Left colon (tissue), 2 donors: ENCODE measurements around the gene GNB1L. TPM values are rescaled to one million over a fixed set of nuclear protein-coding genes. Genes with fewer than 3 reads are reported as not detected.
"Not testable (repeated sequence)": the region's sequence is repeated elsewhere in the genome, so short reads cannot be mapped to it uniquely, and the experiment has no call there.

ENCODE experiments used
- ATAC-seq: fragments of 200-7000 bp; cut with Tn5 transposase; one replicate; pipeline ENCODE4 v1.9.1; 2020; ENCODE audit warnings: mild to moderate bottlenecking, moderate library complexity
- DNase-seq, 2 donors: peaks; one replicate each; pipeline ENCODE4 v3.0.0-alpha.2; 2020
- intact Hi-C, 2 donors: fragments of 100-400 bp; cut with DNase I in 1 of 2; cut with micrococcal nuclease in 1 of 2; formaldehyde crosslinking; loops; one replicate each; pipeline versions ENCODE4 v1.11.2 to v1.14.0; 2022; cut with DNase I, micrococcal nuclease
- total RNA-seq, 2 donors: library from RNA; stranded (reverse); fragmentation: NEBNext Ultra II Directional; extraction: Animal tissue kit (Norgen Biotek cat#: 25700); gene quantifications; one replicate each; pipeline ENCODE4 v1.2.1, GENCODE V29; 2021
- donor health status: DM: no; HTN: no; CAD: no.
- donor health status: DM: yes; HTN: yes; CAD: no.

GNB1L gene
- total RNA-seq, 2 donors from 2014 or later: 3.3 to 4.6 TPM

DNA sequence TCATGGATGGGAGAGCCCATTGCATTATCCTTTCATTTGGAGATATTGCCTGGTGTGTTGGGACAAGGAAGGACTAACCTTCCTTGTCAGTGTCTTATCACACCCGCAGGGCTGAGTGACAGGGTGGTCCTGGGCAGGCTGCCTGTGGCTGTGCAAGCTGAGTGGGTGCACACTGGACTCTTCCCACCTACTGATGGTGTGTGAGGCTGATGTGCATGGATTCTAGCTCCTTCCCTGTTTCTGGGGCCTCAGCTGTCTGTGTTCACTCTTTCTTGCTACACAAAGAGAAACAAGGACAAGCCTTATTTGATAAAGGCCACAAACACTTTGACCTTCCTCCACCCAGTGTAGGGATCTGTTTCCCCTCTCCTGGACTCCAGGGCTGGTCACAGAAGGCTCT, 72.1 kb downstream of the GNB1L start:
- DNase-seq: no peak
- intact Hi-C loops: no loop called here
- no peak for ATAC-seq

DNA sequence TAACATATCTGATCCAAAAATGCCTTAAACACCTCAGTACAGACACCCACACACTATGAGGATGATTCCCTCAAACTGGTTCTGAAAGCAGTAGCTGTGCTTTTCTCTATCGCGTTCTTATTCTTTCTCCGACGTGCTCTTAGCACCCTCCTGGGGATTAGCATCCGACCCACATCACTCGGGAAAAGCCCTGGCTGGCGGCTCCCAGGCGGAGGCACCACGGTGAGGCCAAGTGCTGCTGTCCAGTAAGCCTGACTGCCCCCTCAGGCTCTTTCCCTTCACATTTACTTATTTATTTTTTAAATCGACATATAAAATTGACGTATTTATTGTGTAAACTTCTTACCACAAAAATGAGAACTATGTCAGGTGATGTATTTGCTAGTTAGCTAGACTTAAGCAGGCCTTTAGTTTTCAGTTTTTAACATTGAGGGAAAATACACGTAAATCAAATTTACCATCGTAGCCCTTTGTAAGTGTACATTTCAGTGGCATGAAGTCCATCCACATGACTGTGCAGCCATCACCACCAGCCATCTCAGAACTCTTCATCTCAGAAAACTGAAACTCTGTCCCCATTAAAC, 74.9 kb downstream of the GNB1L start:
- intact Hi-C loops: no loop called here
- ATAC-seq: no peak
- no peak for DNase-seq

DNA sequence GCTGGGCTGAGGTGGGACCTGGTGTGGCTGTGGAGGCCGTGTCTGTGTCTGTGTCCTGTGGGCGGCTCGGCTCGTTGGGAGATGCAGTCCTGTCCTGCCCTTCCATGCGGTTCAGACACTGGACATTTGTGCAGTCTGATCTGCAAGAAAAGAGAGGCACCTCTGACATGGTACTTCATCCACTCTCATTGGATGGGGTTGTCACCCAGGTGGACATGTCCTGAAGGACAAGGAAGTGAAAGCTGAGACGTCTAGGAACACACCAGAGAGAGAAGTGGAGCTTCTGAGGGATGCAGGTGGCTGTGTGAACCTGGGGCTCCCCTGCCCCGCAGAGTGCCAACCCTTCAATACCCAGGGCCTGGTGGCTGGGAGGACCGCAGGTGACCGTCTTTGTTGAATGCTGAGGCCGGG, 75.7 kb downstream of the GNB1L start:
- ATAC-seq (no peak), DNase-seq (no peak)
- intact Hi-C loops: no loop called here

DNA sequence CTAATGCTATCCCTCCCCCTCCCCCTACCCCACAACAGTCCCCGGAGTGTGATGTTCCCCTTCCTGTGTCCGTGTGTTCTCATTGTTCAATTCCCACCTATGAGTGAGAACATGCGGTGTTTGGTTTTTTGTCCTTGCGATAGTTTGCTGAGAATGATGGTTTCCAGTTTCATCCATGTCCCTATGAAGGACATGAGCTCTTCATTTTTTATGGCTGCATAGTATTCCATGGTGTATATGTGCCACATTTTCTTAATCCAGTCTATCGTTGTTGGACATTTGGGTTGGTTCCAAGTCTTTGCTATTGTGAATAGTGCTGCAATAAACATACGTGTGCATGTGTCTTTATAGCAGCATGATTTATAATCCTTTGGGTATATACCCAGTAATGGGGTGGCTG, 77.5 kb downstream of the GNB1L start:
- intact Hi-C loops, DNase-seq, ATAC-seq: not testable (repeated sequence)

DNA sequence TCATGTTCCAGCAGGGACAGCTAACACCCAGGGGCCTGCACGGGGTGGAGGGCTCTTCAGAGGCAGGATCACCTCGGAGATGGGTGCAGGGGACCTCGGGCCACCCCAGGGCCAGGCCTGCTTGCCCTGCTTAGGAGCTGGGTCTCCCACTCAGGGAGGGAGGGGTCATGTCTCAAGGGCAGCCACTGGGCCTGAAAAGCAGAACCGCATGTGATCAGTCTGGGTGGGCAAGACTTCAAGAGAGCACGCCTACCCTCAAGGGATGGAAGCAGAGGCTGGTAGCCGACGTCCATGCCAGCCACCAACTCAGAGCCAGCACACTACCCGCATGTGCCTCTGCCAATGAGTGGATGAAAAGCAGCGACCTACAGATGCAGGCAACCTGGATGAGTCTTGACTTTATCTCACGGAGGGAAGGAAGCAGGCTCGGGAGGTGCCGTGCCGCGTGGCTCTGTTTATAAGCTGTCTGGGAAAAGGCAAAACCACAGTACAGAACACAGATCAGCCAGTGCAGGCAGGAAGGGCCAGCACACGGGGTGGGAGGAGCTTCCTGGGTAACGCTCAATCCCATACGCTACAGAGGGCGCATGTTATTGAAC, 78.1 kb downstream of the GNB1L start:
- intact Hi-C loops: no loop called here
- DNase-seq (no peak), ATAC-seq (no peak)

DNA sequence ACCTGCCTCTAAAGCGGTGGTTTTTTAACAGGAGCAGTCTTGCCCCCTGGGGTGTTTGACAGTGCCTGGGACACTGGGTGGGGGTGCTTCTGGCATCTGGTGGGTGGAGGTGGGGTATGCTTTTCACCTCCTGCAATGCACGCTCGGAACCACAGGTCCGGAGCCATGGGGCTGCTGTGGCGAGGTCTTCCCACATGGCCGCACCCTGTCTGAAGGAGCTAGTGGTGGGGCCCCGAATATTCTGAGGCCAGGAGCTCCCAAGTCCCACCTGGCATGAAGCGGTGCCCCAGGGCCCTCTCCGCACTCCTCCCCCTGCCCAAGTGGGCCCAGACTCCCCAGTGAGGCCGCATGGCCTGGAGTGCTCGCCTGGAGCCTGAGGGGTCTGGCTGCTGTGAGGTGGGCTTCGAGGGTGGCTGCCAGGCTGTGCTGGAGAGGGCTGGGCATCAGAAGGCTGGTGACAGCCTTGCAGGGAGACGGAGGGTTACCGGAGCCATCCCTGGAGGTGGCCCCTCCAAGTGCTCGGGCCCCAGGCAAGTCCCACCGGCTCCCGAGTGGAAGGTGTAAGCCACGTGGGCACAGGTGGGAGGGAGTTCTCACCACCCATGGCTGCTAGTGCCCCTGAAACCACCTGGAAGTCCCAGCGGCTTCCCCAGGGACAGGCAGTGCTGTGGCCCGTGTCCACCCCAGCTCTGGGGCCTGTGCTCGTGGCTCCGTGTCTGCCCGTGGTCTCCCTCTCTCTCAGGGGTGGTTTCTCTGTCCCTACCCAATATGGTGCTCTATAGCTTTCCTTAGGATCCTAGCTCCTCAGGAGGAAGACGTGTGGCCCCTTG, 79.0 kb downstream of the GNB1L start:
- DNase-seq (no peak), ATAC-seq (no peak)
- intact Hi-C loops: no loop called here

DNA sequence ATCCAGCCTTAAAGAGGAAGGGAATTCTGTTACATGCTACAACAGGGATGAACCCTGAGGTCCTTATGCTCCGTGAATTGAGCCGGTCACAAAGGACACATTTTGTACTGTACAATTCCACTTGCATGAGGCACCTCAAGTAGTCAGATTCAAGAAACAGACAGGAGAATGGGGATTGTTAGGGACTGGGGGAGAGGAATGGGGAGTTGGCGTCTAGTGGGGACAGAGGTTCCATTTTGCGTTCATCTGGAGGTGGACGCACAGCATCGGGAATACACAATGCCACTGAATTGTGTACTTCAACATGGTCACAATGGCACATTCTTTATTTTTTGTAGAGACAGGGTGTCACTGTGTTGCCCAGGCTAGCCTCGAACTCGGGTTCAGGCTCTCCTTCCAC, 80.0 kb downstream of the GNB1L start:
- DNase-seq (no peak), ATAC-seq (no peak)
- intact Hi-C loops: no loop called here

DNA sequence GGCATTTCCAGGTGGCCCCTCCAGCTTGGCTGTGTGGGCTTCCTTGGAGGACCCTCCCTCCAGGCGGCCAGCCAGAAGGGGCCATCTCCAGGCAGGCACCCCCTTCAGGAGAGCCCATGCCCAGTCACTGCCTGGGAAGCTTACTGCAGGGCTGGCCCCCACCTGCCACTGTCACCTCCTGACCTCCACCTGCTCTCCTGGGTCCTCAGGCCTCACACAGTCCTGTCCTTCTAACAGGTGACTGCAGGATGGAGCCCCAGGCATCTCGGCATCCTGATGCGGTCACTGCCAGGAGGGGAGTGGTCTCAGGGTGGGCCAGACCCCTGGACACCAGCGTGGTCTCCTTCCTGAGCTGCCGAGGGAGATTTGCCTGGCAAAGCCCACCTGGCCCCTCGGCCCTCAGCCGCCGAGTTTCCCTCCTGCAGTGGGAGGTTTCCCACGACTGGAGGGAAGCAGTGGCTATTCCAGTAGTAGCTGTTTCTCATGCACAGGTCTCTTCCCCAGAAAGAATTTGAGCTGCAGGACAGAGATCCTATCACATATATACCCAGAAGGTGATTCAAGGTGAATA, 81.1 kb downstream of the GNB1L start:
- intact Hi-C loops: no loop called here
- ATAC-seq: no peak

DNA sequence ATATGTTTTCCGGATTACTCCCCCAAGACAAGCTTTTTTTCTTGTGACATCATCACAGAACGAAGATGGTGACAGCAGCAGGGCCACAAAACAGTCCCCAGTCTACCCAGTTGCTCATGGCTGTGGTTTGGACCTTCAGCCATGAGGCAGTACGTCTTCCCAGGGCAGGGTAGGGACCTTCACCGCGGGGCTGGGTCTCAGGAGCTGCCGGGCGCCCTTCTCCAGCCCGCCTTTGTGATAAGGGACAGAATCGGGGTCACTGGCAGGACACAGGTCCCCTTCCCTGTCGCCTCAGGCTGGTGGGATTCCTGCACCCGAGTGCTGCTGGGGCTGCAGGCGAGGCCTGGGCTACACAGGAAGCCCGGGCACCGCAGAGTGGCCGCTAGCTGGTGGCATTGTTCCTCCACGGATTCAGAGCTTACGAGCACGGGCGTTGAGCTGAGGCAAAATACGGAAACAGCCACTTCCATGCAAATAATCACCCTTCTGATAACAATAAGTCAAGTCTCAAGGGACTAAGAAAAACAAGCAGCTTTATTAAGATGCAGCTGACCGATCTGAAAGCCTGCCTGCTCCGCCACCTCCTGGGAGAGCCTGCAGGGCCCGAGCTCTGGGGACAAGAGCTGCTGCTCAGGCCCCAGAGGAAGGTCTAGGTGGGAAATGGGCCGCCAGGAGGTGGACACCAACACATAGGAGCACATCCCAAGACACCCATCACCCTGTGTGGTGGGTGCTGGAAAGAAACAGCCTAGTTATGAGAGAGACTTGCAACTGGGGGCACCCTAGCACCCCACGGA, 81.8 kb downstream of the GNB1L start:
- intact Hi-C loops: no loop called here
- DNase-seq (peak in 1 of 2 donors; percentile 32), ATAC-seq (no peak)

More for the DNA sequence above, 81.1 kb downstream of the GNB1L start:
- no peak for DNase-seq

DNA sequence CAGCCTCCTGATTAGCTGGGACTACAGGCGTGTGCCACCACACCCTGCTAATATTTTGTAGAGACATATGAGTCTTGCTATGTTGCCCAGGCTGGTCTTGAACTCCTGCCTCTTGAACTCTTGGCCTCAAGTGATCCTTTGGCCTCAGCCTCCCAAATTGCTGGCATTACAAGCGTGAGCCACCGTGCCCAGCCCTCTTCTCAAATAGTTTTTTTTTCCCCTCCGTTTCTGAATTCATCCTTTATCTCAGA, 82.3 kb downstream of the GNB1L start:
- no peak for ATAC-seq
- DNase-seq: no peak
- intact Hi-C loops: no loop called here

DNA sequence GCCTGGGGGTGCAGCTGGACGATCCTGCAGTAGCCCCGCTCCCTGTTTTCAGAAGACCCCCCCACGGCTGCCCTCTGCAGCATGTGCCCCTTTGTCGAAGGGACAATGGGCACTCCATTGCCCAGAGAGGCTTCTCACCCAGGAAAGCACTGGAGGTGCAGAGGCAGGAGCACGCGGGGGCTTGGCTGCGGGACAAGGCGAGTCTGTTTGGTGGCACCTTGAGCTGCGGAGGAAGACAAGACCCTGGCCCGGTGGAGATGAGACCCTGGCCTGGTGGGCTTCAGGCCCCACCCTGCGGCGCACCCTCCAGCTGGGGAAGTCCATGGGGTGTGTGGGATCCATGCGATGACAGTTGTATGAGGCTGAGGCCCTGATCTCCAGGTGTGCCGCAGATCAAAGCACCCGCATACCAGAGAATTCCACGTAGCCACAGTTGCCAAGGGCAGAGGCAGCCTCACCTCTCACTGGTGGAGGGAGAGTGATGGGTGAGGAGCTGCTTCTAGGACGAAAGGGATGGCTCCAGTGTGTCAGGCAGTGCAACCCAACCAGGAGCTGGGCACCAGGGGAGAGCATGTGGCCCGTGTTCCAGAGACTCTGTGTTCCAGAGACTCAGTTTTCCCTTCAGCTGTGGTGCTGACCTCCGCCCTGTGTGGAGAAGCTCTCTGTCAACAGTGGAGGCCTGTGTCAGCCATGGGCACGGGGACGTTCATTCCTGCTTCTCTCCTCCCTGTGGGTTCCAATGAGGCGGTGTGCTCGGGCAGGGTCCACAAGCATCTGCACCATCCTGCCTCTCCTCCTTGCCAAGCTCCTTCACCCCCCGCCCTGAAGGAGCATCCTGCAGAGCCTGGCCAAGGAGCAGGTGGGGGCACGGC, 84.1 kb downstream of the GNB1L start:
- no peak for DNase-seq
- ATAC-seq: no peak
- intact Hi-C loops: no loop called here

DNA sequence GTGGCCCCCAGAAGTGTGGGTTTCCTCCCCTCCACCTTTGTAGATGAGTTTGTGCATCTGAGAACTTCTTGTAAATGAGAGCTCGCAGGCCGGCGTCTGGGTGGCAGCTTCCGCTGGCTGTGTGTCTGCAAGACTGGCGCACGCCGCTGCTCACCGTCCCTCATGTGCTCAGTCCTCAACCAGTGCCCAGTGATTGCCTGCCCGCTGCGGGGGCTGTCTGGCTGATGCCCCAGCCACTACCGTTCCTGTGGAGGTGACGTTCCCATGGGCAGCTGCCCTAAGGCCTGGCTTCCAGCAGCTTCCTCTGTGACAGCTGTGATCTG, 85.3 kb downstream of the GNB1L start:
- no peak for DNase-seq
- no peak for ATAC-seq
- intact Hi-C loops: loop anchor here in 1 of 2 donors (10.0 kb wide), 1 partner anchor 55 kb away; no protein-coding TSS in a partner anchor

DNA sequence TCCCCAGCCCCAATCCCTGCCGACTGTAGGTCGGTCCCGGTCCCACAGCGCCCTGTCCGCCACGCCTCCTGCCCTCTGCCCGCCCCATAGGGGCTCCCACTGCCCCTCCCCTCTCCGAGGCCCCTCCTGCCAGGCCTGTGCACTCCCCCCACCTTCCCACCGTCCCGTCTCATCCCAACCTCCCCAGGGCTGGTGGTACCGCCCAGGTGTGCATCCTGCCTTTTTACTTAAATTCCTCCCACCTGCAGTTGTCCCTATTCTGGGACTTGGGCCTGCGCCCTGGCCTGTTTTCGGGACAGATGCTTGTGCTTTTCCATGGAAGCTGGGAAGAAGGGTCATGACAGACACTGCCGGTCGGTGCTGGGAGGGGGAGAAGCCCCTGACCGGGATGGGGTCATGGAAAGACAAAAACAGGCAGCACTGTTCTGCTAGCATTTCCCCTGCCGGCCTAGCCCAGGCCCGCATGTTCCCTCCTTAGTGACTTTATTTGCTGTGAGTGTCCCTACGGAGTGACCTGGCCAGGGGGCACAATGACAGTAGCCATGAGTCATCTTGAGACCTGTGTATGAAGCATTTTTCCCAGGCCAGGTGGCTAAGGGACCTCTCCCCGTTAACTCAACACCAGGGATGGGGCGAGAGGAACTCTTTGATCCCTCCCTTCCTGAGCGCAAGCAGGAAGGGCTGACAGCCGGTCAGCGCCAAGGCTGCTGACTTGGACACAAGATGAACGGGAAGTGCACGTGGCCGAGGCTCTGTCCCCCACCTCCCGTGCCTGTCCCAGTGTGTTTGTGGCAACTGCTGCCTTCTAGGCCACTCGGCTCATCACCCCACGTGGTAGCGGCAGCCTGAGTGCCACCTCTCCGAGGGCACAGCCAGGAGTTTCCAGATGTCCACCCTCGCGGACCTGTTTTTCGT, 87.0 kb downstream of the GNB1L start:
- no peak for DNase-seq
- peak; percentile 6 for ATAC-seq
- intact Hi-C loops: loop anchor here in 1 of 2 donors (10.0 kb wide), 1 partner anchor 57 kb away; no protein-coding TSS in a partner anchor

DNA sequence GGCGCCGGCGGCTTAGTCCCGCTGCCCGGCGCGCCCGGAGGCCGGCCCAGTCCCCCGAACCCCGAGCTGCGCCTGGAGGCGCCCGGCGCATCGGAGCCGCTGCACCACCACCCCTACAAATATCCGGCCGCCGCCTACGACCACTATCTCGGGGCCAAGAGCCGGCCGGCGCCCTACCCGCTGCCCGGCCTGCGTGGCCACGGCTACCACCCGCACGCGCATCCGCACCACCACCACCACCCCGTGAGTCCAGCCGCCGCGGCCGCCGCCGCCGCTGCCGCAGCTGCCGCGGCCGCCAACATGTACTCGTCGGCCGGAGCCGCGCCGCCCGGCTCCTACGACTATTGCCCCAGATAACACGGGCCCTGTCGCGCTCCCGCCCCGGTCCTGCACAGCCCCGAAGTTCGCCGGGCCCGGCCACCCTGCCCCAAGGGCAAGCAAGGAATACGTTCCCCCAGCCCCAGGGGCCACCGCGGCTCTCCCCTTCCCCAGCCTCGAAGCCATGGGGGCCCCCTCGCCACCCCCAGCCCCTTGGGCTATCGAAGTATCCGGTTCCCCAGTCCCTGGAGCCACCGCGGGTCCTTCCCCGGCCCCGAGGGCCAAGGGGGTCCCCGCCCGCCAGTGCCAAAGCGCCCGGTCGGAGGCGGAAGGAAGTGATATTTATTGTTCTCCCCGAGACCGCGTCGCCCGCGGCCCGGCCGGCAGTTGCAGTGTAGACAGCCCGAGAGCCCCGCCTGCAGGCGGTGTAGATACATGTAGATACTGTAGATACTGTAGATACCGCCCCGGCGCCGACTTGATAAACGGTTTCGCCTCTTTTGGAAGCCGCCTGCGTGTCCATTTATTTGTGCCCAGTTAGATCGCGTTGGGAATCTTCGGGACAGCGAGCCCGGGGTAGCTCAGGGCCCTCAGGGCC, 87.9 kb downstream of the GNB1L start:
- ATAC-seq: peak; percentile 83
- intact Hi-C loops: loop anchor here in 1 of 2 donors (10.0 kb wide), 1 partner anchor 58 kb away; no protein-coding TSS in a partner anchor
- DNase-seq: peak; percentile 42 to 79

DNA sequence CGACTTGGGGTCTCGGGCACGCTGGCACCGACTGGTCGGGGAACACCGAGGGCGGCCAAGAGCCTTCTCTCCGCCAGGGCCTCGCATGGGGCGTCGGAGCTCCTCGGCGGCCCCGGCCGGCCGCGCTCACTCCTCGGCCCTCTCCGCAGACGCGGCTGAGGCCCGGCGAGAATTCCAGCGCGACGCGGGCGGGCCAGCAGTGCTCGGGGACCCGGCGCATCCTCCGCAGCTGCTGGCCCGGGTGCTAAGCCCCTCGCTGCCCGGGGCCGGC, 88.5 kb downstream of the GNB1L start:
- no peak for ATAC-seq
- intact Hi-C loops: loop anchor here in 1 of 2 donors (10.0 kb wide), 1 partner anchor 59 kb away; no protein-coding TSS in a partner anchor
- DNase-seq: no peak

DNA sequence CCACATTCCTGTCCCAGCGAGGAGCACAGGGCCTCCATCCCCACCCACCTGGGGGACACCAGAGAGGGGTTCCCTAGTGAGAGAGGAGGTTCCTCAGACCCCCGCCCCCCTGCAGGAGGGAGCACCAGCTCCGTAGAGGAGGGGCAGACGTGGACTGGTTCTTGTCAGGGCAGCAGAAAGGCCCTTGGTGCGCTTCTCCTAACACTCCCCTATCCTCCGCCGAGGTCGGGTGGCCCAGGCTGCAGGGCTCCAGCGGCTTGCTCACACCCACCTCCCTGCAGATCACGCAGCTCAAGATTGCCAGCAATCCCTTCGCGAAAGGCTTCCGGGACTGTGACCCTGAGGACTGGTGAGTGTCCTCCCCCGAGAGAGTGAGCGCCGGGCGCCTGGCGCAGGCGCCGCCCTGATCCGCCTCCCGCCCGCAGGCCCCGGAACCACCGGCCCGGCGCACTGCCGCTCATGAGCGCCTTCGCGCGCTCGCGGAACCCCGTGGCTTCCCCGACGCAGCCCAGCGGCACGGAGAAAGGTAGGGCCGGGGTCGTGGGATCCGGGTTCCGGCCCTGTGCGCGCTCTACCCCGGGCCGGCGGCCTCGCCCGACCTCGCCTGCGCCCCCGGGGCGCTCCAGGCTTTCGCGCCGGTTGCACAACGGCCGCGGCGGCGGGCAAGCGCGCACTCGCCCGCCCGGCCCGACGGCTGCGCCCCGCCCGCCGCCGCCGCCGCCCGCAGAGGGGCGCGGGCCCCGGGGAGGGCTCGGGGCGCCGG, 89.0 kb downstream of the GNB1L start:
- intact Hi-C loops: loop anchor here in 1 of 2 donors (10.0 kb wide), 1 partner anchor 59 kb away; no protein-coding TSS in a partner anchor
- DNase-seq (peak in 1 of 2 donors; percentile 28), ATAC-seq (peak; percentile 57)
